Glomerular visceral epithelial cell (primary cell): Measurements from ENCODE around the gene TEX38.
"Not testable (repeated sequence)": the region's sequence is repeated elsewhere in the genome, so short reads cannot be mapped to it uniquely, and the experiment has no call there.

Experiments
- DNase-seq: peaks from one replicate; pipeline ENCODE4 v3.0.0-alpha.2; 2016; ENCODE audit errors: extremely low spot score

Gene TEX38

DNA sequence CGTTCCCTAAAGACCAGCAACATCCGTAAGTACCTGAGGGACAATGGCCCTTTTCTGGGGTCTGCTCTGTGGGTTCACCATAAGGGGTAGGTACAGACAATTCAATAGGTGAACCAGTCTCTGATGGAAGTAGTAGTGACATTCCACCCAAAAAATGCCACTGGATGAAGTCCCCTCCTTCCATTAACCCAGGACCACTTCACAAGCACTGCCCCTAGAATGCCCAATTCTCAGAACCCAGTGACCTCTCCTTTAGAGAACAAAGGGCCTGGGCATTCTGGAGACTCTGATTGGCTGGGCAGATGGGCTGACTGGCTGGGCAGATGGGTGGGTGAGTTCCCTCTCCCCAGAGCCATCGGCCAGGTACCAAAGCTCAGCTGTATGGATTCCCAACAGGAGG is at the start of gene TEX38:
Gene TEX38 (plus strand): TSS at position 301 of the 400 bp plus-strand sequence. CDS start 81 bp downstream, at position 382.
- DNase-seq = no peak

DNA sequence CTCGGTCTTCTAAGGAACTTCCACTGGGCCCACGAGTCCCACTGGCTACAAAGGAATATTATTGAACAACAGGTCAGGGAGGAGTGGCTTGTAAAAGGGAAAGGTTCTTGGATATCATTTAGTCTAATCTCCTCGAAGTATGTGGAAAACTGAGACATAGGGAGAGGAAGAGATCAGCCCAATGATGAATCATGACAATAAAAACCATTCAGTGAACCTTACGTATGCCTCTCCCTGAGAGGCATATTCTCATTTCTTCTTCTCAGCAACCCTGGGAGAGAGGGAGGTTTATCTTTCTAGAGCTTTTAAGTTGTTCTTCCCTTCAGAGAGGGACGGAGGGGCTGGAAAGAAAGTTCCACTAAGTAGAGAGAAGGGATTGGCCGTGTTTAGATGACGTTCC is 49.7 kb upstream of the TEX38 start:
- DNase-seq = no peak

DNA sequence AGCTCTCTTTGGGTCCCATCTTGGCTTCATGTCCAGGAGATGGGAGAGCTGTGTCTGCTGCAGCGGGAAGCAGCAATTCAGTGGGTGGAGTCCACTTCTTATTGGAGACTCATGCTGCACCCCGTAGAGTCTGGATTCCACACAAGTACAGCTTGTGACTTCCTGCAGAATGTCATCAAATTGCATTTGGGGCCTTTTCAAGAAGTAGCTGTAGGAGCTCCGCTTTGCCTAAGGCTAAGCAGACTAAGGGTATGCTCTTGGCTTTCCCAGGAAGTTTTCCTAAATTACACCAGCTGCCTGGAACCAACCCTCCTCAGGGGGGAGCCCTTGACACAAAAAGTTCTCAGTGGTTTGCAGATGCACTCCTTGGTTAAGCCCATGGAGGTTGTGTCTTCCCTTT is 49.3 kb upstream of the TEX38 start:
- peak; percentile 25 for DNase-seq

DNA sequence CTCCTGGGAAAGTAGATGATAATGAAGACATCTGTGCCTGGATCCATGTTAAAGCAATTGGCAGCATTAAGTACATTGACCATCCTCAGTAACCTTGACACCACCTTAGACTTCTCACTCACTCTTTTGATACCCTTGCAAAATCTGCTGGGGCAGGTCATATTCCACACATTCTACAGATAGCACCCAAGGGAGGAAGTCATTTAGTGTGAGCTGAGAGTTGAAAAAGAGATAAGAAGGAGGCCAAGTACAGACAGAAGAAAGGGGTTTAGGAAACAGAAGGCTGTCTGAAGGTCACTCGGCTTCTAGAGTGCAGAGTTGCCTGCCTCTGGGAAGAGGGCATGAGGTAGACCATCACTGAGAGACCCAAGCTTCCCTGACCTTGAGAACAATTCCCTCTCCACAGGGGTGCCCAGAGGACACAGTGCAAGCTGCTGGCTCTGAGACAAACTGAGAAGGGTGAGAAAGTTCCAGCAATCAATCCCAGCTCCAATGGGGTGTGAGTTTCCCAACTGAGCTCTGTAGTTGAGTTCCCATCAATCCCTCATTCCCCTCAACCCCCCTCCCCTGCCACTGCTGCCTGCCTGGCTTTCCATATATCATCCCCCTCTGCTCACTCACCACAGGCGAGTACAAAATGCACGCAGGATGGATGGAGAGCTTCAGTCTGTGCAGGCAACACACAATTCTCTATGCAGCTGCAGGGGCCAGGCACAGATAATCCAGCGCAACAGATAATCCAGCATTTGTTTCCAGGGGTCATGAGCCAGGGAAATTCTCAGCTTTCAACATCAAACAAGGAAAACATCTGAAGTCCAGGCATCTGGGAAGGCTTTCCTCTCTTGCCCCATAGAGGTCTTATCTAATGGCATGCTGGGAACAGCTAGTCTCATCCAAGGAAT is 47.7 kb upstream of the TEX38 start:
- DNase-seq = no peak

DNA sequence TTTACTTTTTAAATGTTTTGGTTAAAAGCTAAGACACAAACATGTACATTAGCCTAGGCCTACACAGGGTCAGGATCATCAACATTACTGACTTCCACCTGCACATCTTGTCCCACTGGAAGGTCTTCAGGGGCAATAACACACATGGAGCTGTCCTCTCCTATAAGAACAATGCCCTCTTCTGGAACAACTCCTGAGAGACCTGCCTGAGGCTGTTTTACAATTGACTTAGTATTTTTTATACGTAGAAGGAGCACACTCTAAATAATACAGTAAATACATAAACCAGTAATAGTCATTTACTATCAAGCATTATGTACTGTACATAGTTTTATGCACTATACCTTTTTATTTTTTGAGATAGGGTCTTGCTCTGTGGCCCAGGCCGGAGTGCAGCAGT is 40.9 kb upstream of the TEX38 start:
- no peak for DNase-seq

DNA sequence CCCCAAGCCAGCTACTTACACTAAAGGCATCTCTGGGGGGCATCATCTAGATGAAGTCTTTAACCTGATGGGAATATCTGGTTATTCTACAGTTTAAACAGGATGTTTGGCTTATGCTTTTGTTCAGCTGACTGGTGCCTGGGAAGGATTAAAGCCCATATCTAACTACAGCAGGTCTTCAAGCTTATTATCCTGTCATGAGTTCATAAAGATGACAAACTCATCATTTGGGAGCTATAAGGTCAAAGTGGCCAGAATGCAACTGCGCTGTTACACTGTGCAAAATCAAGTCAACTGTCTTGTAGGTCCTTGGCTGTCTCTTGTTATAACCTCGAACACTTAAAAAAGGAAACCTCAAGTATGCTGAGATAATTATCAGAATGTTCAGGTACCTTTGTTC is 36.4 kb upstream of the TEX38 start:
- DNase-seq = no peak

DNA sequence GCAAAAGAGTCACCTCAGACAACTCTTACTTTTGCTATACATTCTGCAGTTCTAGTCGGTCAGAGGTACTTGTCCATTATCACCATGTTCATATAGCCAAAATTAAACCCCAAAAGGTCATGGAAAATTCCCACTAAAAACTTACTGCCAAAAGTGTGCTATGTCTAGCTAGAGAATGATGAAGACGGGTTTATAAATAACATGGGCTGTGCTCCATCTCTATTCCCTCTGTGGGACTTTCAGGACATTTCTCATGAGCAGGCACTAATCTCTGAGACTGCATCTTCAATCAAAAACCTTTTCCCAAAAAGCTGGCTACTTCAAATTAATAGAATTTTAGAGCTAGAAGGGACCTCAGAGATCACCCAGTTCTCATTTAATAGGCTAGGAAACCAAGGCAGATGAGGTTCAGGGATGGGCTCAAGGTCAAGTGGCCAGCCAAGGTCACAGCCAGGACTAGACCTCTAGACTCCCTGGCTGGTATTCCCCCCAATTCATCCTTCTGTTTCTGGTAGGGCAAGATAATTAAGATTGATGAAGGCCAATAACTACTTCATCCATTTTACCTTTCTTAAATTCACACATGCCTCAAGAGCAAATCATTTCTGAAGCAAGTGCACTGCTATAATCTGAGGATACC is 34.1 kb upstream of the TEX38 start:
- no peak for DNase-seq

DNA sequence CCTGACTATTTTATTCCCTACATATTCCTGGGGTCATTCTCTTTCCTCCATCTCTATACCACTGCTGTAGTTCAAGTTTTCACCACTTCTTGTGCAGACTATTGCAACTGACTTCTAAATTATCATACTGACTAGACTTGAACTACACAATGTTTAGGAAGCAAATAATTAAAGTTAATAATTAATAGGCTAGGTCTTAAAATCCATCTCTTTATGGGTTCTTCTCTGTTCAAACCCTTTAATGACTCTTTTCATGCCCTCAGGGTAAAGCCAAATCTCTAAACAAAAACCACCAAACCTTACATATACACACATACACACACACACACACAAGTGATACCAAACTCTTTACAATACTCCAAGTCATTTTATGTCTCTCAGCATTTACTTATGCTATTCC is 32.7 kb upstream of the TEX38 start:
- DNase-seq = no peak

DNA sequence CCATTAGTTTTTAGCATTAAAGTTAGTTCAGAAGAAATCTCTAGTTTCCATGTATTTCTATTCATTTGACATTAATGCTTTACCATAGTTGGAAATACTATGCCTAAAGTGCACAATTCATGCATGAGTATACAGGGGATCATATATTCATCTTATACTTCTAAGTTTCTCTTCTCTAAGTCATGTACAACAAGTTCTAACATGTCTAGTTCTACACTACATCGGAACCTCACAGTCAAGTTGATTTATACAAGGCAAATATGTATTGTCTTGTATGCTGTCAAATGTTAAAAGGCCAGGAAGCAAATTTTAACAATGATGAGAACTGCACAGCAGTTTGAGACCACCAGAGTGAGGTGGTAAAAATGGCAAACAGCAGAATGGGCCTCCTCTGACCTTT is 32.1 kb upstream of the TEX38 start:
- DNase-seq = no peak

DNA sequence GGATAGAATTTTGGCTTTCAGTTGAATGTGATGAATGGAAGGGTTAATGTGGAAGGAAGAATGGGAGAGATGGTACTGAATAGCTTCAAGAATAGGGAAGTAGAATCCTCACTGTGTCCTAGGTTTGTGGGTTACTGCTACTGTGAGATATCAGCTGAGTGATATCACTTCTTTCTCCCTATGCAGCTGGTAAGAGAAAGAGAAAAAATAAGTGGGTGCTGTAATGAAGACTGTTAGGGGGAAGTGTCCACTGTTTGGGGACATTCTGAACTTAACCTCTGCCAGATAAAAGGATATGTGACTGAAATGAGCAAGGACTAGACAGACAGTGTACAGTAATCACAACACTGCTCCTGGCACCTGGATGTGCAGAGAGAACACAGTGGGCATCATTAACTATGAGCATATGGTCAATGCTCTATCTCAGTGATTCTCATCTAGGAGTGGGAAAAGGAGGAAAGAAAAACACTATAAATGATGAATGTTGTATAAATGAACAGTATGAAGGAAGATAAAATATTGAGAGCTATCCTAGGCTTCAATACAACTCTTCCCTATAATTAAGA is 29.5 kb upstream of the TEX38 start:
- no peak for DNase-seq

DNA sequence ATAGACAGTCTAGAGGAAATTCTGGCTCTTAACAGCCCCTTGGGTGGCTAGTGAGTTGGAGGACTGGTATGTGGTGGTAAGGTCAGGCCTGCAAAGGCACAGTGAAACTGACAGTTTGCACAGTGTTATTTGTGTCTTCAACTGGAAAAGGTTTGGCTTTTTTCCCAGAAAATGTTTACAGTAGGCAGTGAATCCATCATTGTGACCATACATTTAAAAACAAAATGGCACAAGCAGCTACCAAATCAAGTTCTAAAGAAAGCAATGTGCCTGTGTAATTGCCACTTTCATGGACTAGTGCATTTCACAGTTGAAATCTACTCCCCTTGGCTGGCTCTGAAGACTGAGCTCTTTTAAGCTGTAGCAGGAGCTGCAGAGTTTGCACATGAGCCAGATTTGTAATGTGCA is 28.3 kb upstream of the TEX38 start:
- DNase-seq = peak; percentile 77

DNA sequence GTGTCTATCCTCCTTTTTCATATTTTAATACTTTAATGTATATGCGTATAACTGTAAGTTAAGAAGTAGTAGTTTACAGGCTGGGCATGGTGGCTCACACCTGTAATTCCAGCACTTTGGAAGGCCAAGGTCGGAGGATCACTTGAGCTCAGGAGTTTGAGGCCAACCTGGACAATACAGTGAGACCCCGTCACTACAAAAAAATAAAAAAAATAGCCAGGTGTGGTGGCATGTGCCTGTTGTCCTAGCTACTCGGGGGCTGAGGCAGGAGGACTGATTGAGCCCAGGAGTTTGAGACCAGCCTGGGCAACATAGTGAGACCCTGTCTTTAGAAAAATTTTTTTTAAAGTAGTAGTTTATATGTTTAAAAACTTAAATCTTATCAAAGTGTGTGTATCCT is 25.8 kb upstream of the TEX38 start:
- no peak for DNase-seq

DNA sequence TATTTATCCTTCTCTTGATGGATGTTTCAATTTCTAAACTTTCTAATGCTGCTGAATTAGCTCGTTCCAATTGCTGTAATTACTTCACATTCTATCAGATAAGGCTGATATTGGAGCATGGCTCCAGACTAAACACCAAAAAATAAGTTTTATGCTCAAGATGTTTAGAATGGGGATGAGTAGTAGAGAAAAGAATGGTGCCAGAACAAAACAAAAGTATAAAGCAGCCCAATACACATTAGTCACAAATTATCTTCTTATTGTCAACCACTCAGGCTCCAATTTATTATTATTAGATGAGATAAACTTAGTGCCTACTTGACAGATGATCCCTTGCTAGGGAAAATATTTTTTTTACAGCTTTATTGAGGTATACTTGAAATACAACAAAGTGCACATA is 25.3 kb upstream of the TEX38 start:
- no peak for DNase-seq

DNA sequence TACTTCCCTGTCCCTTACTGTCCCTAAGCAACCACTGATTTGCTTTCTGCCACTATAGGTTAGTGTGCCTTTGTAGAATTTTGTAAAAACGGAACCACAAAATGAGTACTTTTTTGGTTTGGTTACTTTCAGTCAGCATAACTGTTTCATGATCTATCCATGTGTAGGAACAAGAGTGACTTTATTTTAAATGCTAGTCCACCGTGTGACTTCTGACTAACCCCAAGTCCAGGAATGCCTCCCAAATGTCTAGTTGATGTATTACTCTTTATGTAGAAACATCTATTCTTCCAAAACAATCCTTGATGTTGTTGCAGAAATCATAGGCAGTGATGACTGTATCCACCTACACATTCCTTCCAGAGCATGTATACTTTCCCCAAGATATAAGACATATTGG is 24.8 kb upstream of the TEX38 start:
- no peak for DNase-seq

DNA sequence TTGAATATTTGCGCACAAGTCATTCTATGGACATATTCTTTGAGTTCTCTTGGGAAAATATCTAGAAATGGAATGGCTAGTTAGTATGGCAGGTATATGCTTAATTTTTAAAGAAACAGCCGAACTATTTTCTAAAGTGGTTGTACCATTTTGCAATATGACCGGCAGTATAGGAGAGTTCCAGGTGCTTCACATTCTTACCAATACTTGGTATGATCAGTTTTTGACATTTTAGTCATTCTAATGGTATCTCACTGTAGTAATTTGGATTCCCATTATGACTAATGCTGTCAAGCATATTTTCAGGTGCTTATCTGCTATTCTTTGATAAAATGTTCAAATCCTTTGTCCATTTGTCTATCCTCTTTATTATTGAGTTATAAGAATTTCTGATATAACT is 24.0 kb upstream of the TEX38 start:
- no peak for DNase-seq

DNA sequence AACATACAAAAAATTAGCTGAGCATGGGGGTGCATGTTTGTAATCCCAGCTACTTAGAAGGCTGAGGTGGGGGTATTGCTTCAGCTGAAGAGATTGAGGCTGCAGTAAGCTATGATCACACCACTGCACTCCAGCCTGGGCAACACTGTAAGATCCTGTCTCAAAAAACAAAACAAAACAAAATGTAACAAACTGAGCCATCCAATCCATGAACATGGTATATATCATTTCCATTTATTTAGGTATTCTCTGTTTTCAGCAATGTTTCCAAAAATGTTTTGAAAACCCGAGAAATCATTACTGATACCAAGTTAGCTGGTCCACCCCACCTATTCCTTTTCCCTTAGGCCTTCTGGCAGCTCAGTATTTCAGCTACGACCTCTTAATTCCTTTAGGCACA is 21.9 kb upstream of the TEX38 start:
- no peak for DNase-seq

DNA sequence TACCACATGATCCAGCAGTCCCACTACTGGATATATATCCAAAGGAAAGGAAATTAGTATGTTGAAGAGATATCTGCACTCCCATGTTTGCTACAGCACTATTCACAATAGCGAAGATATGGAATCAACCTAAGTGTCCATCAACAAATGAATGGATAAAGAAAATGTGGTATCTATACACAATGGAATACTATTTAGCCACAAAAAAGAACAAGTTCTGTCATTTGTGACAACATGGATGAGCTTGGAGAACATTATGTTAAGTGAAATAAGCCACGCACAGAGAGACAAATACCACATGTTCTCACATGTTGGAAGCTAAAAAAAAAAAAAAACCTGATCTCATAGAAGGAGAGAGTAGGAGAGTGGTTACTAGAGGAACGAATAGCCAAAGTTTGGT is 21.2 kb upstream of the TEX38 start:
- no peak for DNase-seq

DNA sequence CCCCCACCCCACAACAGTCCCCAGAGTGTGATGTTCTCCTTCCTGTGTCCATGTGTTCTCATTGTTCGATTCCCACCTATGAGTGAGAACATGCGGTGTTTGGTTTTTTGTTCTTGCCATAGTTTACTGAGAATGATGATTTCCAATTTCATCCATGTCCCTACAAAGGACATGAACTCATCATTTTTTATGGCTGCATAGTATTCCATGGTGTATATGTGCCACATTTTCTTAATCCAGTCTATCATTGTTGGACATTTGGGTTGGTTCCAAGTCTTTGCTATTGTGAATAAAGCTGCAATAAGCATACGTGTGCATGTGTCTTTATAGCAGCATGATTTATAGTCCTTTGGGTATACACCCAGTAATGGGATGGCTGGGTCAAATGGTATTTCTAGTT is 20.5 kb upstream of the TEX38 start:
- not testable (repeated sequence) for DNase-seq

DNA sequence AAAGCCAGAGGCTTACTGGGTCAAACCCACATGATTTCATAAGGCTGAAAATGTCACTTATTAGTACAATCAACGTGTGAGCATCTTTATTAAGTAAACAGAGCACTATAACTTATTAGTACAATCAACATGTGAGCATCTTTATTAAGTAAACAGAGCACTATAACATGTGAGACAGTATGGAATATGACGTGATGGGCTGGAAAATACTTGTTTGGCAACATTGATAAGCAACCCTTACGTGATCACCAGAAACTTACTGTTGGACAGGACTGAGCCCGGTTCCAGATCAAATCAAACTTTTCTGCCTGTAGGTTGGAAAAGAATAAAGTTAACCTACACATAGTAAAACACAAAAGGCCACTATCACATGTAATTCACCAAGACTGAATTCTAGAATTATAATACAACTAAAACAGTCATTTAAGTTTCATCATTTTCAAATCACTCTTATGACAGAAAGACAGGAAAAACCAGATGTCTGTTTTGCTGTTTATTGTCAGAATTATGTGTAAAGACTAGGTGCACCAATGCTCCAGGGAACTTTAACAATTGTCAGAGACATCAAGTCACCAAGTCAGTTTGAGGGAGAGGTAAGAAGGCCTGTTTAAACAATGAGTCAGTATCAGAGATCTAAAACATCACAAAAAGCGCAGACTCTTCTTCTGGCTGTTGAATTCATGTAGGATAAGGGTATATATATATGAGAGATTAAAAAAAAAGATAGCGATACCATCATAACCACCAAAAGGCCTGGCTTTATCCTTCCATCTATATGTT is 19.1 kb upstream of the TEX38 start:
- DNase-seq = no peak

DNA sequence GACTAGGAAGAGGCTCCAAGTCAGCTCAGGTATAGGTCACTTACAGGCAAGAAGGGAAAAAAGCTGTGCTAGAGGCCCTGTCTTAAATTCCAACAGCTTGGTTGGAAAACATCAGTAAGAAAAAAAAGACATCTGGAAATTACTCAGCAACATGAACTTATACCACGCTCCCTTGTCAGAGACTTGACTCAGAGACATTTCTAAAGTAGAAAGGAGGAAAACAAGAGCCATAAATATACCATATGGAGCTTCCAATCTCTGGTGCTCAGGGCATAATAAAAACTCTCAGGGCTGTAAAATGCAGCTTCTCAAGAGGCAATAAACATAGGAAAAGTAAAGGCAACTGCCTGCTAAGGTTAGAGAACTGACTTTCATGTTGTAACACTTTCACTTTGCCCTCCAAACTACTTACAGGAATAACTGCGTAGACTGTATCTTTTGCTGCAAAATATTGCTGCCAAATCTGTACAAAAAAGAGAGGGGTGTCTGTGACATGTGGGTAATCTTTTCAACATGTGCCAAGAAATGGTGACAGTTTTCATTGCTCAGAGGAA is 18.2 kb upstream of the TEX38 start:
- no peak for DNase-seq

DNA sequence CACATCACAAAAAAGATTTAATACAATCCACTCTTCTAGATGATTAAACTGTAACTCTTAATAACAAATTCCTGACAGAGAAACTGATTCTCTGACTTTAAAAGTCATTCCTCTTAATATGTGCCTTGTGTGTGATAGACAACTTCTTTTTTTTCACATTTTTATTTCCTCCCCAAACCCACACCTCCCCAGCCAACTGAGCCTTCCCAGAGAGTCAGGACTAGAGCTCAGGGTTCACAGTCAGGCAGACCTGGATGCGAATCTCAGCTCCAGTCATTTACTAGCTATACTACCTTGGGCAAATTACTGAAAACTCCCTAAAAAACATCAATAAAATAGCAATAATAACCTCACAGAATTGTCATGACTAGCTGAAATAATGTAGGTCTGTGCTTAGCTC is 17.6 kb upstream of the TEX38 start:
- no peak for DNase-seq

DNA sequence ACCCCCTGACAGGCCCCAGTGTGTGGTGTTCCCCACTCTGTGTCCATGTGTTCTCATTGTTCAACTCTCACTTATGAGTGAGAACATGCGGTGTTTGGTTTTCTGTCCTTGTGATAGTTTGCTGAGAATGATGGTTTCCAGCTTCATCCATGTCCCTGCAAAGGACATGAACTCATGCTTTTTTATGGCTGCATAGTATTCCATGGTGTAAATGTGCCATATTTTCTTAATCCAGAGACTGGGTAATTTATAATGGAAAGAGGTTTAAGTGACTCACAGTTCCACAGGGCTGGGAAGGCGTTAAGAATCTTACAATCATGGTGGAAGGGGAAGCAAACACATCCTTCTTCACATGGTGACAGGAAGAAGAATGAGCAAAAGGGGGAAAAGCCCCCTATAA is 17.0 kb upstream of the TEX38 start:
- DNase-seq = not testable (repeated sequence)
